HG03469 (cell line): ENCODE results near the gene LAMB1.
"Not testable (repeated sequence)": the region's sequence is repeated elsewhere in the genome, so short reads cannot be mapped to it uniquely, and the experiment has no call there.

Source experiments
- ATAC-seq: cut with Tn5 transposase; IDR thresholded peaks from one replicate; pipeline ENCODE4 v1.9.1; 2021; ENCODE audit warnings: mild to moderate bottlenecking, moderate library complexity, moderate number of reproducible peaks; ENCODE audit not compliant: unreplicated experiment

The LAMB1 gene

GRCh38 chr7:107922886-107923285 is 80.1 kb downstream of the LAMB1 start:
- ATAC-seq: no peak

- not testable (repeated sequence) for ATAC-seq
These were observed 81.1 kb downstream of the LAMB1 start for GRCh38 chr7:107921826-107922225.

DNA sequence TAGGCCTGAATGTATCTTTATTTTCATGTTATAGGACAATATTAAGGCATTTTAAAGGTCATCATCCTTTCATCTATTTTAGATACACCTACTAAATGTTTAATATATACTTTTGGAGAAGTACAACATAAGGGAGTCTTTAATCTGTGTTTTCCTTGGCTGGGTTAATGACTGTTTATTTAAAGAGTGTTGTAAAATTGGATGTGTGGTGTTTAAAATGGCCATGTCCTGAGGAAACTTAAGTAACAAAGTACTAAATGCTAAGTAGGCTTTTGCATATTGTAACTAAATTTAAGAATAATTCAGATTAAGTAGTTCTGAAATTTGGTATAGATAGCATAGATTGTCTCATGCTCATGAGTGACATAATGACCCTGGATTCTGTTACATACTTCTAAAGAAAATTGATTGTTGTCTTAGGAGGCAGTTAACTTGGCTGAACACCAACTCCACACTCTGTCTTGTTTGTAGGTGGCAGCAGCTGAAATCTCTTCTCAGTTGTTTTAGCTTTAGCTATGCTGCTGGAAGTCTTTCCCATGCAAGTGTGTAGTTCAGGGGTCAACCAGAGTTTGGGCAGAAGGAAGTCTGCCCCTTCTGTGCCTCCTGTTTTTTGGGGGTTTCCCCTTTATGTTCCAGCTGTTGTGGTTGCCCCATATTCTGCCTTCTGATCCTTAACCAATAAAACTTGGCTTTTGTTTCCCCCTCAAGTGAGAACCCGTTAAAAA is 82.8 kb downstream of the LAMB1 start:
- no peak for ATAC-seq

- no peak for ATAC-seq
These were observed 84.0 kb downstream of the LAMB1 start for GRCh38 chr7:107918948-107919347.

DNA sequence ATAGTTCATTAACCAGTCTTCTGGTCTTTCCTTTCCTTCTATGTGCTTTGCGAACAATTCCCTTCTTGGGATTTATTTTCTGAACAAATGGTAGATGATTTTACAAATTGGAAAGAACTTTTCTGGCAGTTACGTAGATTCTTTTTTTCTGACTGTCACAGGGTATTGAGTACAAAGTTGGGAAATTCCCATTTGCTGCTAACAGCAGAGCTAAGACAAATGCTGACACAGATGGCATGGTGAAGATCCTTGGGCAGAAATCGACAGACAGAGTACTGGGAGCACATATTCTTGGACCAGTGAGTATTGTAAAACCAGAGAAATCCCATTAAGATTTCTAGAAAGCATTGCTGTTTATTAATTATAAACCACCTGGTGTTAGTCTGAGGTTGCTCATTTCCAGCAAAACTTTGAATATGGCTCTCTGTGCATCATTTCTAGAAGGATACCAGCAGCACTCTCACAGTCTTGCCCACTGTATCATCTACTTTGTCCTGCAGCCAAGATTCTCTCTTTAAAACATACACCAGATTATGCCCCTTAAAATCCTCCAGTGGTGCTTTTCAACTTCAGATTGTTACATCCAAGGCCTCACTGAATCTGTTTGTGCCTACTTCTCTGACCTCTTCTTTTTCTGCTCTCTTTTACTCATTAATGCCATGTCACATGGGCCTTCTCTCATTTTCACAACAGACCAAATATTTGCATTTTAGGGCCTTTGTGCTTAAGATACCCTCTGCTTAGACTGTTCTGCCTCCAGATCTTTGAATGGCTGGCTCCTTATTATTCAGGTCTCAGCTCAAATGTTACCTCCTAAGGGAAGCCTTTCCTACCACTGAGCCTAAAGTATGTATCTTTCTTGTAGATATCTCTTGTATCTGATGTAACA is 85.0 kb downstream of the LAMB1 start:
- peak; percentile 49 for ATAC-seq

DNA sequence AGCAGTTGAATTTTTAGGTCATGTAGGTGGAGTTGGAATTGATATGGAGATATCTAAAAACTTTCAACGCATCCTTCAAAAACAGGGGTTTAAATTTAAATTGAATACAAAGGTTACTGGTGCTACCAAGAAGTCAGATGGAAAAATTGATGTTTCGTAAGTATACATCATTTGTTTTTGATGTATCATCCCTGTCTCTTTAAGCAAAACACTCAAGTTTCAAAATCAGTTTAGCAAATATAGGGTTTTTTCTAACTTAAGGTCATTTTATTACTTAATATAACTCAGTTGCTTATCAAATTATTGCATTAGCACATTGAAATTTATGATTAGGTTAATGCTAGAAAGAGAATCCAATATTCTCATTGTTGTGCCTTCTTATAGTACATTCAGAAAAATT is 87.4 kb downstream of the LAMB1 start:
- no peak for ATAC-seq

- ATAC-seq: no peak
These were observed 88.1 kb downstream of the LAMB1 start for GRCh38 chr7:107914831-107915230.

GRCh38 chr7:107913851-107914250 is 89.1 kb downstream of the LAMB1 start:
- no peak for ATAC-seq

DNA sequence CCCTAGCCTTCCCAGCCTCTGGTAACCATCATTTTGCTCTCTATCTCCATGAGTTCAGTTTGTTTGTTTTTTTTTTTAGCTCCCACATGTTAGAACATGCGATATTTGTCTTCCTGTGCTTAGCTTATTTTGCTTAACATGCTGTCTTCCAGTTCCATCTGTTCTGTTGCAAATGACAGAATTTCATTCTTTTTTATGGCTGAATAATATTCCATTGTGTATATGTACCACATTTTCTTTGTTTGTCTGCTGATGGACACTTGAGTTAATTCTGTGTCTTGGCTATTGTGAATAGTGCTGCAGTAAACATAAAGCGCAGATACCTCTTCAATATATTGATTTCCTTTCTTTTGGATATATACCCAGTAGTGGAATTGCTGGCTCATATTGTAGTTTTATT is 91.0 kb downstream of the LAMB1 start:
- no peak for ATAC-seq

GRCh38 chr7:107909445-107909844 is 93.5 kb downstream of the LAMB1 start:
- ATAC-seq: no peak

GRCh38 chr7:107907790-107908189 is 95.2 kb downstream of the LAMB1 start:
- no peak for ATAC-seq

DNA sequence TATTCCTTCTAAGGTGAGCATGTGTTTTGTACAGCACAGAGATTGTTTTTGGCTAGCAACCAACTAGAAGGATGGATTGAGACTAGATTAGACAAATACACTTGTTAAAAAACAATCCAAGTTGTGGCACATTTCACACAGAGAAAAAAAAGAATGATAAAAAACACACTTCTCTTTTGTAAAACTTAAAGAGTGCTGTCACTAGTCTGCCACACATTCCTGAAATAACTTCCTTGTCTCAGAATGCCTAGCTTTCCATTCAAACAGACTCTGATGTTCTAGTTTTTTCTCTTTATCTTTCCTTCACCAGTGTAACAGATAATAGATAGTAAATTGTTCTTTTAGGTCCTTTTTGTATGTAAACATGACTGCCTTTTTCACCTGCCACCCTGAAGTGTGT is 100.6 kb downstream of the LAMB1 start:
- no peak for ATAC-seq

DNA sequence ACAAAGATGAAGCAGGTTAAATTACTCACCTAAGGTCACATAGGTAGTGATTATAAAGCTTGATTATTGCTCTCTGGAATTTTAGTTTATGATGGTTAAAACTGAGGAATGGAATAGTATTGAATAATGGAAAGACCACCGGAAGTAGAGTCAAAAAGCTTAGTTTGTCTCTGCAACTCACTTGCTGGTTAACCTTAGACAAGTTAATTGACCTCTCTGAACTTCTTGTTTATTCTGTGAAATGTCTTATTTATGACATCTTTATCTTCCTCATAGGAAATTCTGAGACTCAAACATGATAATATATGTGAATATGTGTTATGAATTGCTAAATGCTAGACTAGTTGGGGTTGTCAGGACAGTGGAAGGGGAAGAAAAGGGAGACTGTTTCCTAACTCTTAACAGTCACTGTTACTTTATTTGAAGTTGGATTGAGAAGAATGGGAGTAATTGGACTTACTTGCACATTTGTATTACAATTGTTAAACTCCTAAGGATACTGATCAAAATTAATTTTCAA is 102.4 kb downstream of the LAMB1 start:
- ATAC-seq: no peak

DNA sequence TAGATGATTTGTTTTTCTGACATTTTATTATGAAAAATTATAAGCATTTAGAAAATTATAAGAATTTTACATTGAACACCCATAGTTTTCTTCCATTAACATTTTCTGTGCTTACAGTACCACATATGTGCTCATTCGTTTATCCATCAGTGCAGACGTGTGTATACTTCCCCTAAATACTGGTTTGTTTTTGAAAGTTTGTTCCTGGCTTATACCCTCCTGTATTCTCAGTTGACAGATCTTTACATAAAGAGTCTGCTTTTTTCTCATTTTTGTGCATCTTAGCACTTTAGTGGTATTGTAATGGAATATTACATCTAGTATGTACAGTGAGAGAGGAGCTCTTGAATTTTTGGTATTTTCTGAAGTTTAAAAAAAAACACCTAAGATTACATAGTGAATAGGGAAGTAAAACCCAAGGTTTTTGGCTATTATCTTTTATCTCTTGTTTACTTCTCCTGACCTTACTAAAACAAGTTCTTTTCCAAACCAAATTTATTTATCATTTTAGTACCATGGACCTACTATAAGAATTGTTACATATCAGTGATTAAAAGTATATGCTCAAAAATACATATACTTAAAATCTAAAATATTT is 103.9 kb downstream of the LAMB1 start:
- ATAC-seq: no peak

DNA sequence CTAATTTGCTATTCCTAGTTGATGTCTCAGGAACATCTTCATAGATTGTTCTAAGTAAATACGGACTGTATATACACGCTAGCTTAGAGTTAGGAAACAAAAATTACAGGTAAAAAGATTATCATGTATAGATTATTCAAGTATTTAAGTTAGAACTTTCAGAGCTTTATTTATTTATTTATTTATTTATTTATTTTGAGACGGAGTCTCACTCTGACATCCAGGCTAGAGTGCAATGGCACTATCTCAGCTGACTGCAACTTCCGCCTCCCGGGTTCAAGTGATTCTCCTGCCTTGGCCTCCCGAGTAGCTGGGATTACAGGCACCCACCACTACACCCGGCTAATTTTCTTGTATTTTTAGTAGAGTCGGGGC is 110.6 kb downstream of the LAMB1 start:
- ATAC-seq: not testable (repeated sequence)

GRCh38 chr7:107891636-107892366 is 111.2 kb downstream of the LAMB1 start:
- ATAC-seq: no peak

GRCh38 chr7:107890962-107891635 is 111.9 kb downstream of the LAMB1 start, which contains the start of gene DLD:
Gene DLD (plus strand): TSS chr7:107891183. CDS start chr7:107891251, 68 bp downstream.
- peak; percentile 98 for ATAC-seq

DNA sequence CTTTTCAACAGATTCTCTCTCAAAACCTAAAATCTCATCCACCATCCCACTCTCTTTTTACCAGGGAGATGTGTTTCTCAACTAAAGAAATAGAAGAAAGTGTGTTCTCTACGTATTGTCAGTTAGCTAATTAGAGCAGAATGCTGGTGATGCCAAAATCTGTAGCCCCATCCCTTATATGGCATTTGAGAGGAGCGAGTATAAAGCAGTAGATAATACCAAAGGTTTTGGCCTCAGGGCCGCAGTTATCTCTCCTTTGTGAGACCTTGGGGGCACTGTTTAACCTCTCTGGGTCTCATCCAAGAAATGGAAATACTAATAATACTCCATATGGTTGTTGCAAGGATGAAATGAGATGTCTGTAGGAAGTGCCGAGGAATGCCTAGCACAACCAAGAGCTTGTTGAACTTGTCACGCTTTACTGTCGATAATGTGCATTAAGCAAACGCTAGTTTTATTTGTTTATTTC is 112.4 kb downstream of the LAMB1 start:
- no peak for ATAC-seq

GRCh38 chr7:107889992-107890391 is 113.0 kb downstream of the LAMB1 start:
- no peak for ATAC-seq

DNA sequence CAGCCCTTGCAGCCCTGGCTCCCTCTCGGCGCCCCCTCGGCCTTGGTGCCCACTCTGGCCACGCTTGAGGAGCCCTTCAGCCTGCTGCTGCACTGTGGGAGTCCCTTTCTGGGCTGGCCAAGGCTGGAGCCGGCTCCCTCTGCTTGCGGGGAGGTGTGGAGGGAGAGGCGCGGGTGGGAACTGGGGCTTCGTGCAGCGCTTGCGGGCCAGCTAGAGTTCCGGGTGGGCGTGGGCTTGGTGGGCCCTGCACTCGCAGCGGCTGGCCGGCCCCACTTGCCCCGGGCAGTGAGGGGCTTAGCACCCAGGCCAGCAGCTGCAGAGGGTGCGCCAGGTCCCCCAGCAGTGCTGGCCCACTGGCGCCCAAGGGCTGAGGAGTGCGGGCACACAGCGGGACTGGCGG is 115.1 kb downstream of the LAMB1 start:
- not testable (repeated sequence) for ATAC-seq
